ENCODE measurements around the gene LRIF1.

LRIF1 gene

DNA sequence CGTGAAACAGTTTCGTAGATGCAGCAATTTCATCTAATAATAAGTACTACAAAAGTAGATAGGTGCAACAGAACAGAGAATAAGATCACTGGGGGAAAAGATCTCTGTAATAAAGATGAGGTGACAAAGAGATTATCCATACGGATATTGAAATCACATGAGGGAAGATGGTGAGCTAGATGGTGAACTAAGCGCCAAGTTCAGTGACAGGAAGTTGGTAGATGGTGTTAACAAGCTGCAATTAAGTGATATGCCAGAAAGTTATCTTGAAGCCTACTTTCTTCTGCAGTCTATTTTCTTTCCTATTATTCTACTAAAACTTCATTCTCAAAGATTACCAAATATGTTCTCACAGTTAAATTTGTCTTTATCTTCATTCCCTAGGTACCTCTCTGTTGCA lies 7.1 kb downstream of the LRIF1 start:
- Histone ChIP-seq H3K27me3 (ENCODE audit: insufficient read depth, low read depth, severe bottlenecking) (no peaks in the 10 kb centered on the region), H3K36me3 (peaks cover 10% of the 10 kb centered on the region)

DNA sequence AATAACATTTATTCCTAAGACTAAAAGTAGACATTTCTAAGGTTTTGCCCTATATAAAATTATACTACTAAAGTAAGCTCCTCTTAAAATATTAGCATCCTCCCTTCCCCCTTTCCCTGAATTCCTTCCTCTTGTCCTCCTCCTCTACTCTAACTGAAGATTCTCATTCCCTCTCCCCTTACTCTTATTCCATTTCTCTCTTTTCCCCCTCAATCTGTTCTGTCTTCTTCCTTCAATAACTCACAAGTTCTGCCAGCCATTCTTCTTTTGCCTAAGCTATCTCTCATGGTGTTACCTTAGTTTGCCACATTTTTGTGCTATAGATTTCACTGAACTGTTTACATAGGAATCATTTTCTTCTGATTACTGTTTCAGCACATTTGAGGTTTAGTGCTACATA lies 10.7 kb downstream of the LRIF1 start:
- Histone ChIP-seq H3K27me3 (ENCODE audit: insufficient read depth, low read depth, severe bottlenecking) (no peaks in the 10 kb centered on the region), H3K9me3 (ENCODE audit: severe bottlenecking) (no peaks in the 10 kb centered on the region), H3K27ac (no peak overlapping the region), H3K36me3 (peaks cover 20% of the 10 kb centered on the region), H3K4me3 (ENCODE audit: low read depth, low read length) (no peak overlapping the region)
- DNase-seq: no peak
- TF ChIP-seq, protein P1, sequence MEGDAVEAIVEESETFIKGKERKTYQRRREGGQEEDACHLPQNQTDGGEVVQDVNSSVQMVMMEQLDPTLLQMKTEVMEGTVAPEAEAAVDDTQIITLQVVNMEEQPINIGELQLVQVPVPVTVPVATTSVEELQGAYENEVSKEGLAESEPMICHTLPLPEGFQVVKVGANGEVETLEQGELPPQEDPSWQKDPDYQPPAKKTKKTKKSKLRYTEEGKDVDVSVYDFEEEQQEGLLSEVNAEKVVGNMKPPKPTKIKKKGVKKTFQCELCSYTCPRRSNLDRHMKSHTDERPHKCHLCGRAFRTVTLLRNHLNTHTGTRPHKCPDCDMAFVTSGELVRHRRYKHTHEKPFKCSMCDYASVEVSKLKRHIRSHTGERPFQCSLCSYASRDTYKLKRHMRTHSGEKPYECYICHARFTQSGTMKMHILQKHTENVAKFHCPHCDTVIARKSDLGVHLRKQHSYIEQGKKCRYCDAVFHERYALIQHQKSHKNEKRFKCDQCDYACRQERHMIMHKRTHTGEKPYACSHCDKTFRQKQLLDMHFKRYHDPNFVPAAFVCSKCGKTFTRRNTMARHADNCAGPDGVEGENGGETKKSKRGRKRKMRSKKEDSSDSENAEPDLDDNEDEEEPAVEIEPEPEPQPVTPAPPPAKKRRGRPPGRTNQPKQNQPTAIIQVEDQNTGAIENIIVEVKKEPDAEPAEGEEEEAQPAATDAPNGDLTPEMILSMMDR (IDR thresholded peaks at IDR 0.05; ENCODE audit: low read depth, low read length): no peak

More for the DNA sequence above, 7.1 kb downstream of the LRIF1 start:
- no peak overlapping the region for H3K4me3 ChIP-seq (ENCODE audit: low read depth, low read length)
- H3K27ac ChIP-seq: no peak overlapping the region
- DNase-seq: no peak
- no peaks in the 10 kb centered on the region for H3K9me3 ChIP-seq (ENCODE audit: severe bottlenecking)
- TF ChIP-seq, protein P1 (IDR thresholded peaks at IDR 0.05; ENCODE audit: low read depth, low read length): no peak

DNA sequence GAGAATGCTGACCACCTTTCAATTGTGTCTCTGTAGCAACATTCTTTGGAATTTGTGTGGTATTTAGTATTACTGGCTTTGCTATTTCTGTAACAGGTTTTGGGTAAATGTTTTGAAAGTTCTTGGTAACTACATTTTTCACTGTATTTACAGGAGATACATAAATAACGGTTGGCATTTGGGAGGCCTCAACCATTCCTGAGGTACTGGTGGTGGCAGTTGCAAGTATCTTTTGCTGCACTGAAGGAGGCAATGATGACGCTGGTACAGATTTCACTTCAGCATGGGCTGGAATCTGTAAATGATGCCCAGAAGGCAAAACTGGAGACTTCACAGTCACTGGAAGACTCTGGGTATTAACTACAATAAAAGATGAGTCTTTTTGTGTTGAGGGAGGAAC lies 11.7 kb downstream of the LRIF1 start:
- Histone ChIP-seq H3K4me3 (ENCODE audit: low read depth, low read length) (no peak overlapping the region), H3K27me3 (ENCODE audit: insufficient read depth, low read depth, severe bottlenecking) (no peaks in the 10 kb centered on the region), H3K36me3 (peaks cover 20% of the 10 kb centered on the region), H3K9me3 (ENCODE audit: severe bottlenecking) (no peaks in the 10 kb centered on the region), H3K27ac (no peak overlapping the region)
- TF ChIP-seq, protein P1 (IDR thresholded peaks at IDR 0.05; ENCODE audit: low read depth, low read length): no peak
- no peak for DNase-seq

DNA sequence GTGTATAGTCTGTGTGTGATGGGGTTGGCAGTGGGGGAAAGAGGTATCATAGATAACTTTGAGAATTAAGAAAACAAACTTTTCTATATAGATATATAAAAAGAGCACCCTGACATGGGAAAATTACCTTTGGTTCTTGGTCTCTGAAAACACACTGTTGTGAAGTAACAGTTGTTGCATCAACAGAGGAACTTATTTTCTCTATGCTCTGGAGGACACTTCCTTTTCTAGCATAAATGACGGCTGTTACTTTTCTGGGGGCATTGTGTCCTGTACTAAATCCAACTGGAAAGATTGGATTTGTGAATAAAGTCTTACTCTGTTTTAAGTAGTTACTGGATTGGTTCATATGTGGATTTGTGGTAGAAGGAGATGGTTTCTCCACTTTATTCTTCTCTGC lies 12.6 kb downstream of the LRIF1 start:
- no peaks in the 10 kb centered on the region for H3K27me3 ChIP-seq (ENCODE audit: insufficient read depth, low read depth, severe bottlenecking)
- no peak overlapping the region for H3K4me3 ChIP-seq (ENCODE audit: low read depth, low read length)
- no peaks in the 10 kb centered on the region for H3K9me3 ChIP-seq (ENCODE audit: severe bottlenecking)
- H3K36me3 ChIP-seq: peaks cover 22% of the 10 kb centered on the region
- no peak for DNase-seq
- TF ChIP-seq, protein P1 (IDR thresholded peaks at IDR 0.05; ENCODE audit: low read depth, low read length): no peak
- no peak overlapping the region for H3K27ac ChIP-seq

DNA sequence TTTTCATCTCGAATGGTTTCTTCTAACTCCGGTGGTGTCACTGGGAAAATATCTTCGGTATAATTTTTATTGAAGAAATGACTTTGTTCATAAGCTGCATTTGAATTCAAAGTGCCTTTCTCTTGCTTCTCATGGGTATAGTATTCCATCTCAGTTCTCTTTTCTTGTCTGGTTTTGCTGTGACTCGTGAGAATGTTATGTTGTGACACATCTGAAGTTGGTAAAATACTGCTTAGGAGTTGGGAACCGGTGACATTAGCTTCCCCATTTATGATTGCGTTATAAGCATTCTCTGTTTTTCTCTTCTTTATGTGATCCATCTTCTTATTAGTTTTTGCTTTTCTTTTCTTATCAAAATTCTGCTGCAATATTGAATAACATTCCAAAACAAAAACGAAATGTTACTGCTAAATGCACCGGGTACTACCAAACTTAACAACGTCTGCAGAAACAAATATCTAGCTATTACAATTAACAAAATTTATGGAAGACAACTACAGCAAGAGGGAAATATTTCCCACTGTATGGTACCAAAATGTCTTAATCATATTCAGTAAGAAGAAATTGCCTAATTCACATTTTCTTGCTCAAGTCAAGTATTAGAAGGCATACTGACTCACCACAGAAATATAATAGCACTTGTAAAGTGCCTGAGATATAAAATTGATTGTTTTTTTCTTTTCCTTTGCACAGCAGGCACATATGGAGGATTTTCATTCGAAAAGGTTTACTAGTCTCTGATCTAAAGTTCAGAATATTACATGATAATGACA lies 15.5 kb downstream of the LRIF1 start:
- Histone ChIP-seq H3K27ac (no peak overlapping the region), H3K27me3 (ENCODE audit: insufficient read depth, low read depth, severe bottlenecking) (no peaks in the 10 kb centered on the region), H3K4me3 (ENCODE audit: low read depth, low read length) (no peak overlapping the region), H3K36me3 (peaks cover 24% of the 10 kb centered on the region), H3K9me3 (ENCODE audit: severe bottlenecking) (no peaks in the 10 kb centered on the region)
- no peak for DNase-seq
- TF ChIP-seq, protein P1 (IDR thresholded peaks at IDR 0.05; ENCODE audit: low read depth, low read length): no peak

DNA sequence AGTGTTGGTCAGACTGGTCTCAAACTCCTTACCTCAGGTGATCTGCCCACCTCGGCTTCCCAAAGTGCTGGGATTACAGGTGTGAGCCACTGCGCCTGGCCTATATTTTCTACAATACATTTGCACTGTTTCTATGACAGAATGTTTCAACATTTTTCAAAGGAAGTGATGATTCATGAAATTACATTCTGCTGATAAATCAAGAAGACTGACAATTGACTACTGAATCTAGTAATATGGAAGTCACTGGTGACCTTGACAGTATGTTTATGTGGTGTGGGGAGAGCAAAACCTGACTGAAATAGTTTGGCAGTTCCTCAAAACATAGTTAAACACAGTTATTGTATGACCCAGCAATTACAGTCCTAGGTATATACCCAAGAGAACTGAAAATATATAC lies 18.1 kb downstream of the LRIF1 start:
- no peaks in the 10 kb centered on the region for H3K9me3 ChIP-seq (ENCODE audit: severe bottlenecking)
- no peaks in the 10 kb centered on the region for H3K27me3 ChIP-seq (ENCODE audit: insufficient read depth, low read depth, severe bottlenecking)
- peaks cover 10% of the 10 kb centered on the region for H3K36me3 ChIP-seq
- H3K27ac ChIP-seq: no peak overlapping the region
- no peak overlapping the region for H3K4me3 ChIP-seq (ENCODE audit: low read depth, low read length)
- TF ChIP-seq, protein P1 (IDR thresholded peaks at IDR 0.05; ENCODE audit: low read depth, low read length): no peak
- DNase-seq: no peak
